D341Med (cell line): ENCODE results near the gene ADSS1.
"Not testable (repeated sequence)": the region's sequence is repeated elsewhere in the genome, so short reads cannot be mapped to it uniquely, and the experiment has no call there.

ENCODE experiments used
- DNase-seq: peaks from one replicate; pipeline ENCODE4 v3.0.0; 2012; ENCODE audit warnings: low spot score

ADSS1 gene

GRCh38 chr14:104750056-104750752 is 26.2 kb downstream of the ADSS1 start:
- no peak for DNase-seq

DNA sequence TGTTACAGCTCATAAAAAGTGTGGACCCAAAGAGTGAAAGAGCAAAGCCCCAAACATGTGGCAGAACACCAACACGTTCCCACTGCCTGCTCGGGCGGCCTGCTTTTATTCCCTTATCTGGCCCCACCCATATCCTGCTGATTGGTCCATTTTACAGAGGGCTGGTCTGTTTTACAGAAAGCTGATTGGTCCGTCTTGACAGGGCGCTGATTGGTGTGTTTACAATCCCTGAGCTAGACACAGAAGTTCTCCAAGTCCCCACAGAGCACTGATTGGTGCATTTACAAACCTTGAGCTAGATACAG is 26.7 kb downstream of the ADSS1 start:
- not testable (repeated sequence) for DNase-seq

DNA sequence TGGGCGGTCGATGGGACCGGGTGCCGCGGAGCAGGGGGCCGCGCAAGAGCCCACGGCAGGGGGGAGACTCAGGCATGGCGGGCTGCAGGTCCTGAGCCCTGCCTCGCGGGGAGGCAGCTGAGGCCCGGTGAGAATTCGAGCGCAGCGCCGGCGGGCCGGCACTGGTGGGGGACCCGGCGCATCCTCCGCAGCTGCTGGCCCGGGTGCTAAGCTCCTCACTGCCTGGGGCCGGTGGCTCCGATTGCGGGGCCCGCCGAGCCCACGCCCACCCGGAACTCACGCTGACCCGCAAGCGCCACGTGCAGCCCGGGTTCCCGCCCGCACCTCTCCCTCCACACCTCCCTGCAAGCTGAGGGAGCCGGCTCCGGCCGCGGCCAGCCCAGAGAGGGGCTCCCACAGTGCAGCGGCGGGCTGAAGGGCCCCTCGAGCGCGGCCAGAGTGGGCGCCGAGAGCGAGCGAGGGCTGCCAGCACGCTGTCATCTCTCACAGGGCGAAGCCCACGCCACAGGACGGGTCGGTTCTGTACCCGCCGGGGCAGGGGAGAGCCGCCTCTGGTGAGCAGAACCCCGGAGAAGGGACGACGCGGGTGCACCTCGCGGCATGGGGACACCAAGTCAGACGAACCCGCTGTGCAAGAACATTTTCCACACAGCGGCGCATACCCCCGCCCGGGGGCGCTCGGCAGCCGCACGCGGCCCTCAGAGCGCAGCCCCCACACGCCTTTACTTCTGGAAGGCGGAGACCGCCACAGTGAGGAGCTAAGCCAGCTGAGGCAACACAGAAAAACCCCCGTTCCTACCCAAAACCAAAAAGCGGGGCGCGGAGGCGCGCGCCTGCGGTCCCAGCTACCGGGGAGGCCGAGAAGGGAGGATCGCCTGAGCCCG is 27.8 kb downstream of the ADSS1 start:
- DNase-seq: no peak

- DNase-seq: peak; percentile 98
Observed at GRCh38 chr14:104752423-104752734, 28.4 kb downstream of the ADSS1 start.

GRCh38 chr14:104752735-104753527 is 28.9 kb downstream of the ADSS1 start, which contains the start of gene SIVA1:
TSS of gene SIVA1 (plus strand) at chr14:104753147. CDS start at chr14:104753202, 55 bp downstream.
- peak; percentile 99 for DNase-seq

DNA sequence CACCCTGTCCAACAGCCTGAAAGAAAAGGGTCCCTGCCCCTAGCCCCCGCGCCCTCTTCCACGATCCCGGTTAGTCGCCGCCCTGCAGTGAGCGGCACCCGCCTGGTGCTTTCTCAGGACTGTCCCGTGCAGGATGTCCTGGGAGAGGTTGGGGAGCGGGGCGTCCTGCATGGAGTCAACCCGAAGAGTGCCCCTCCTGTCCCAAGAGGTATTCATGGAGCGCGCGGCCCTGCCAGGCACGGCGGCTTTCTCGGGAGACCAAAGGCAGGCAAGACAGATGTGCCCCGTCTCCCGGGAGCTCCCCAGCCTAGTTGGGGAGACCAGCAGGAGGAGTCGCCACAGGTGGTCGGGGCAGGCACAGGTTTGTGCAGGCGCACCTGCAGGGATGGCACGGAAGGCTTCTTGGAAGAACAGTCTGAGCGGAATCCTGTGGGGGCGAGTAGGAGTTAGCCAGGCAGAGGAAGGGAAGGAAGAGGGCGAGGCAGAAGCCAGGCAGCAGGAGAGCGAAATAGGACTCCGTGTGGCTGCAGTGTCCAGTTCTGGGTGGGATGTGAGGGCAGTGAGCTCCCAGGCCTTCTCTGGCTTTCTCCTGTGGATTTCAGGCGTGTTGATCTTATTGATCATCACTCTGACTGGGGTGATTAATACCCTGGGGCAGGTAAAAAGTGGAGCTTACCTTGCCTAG is 29.6 kb downstream of the ADSS1 start:
- no peak for DNase-seq

DNA sequence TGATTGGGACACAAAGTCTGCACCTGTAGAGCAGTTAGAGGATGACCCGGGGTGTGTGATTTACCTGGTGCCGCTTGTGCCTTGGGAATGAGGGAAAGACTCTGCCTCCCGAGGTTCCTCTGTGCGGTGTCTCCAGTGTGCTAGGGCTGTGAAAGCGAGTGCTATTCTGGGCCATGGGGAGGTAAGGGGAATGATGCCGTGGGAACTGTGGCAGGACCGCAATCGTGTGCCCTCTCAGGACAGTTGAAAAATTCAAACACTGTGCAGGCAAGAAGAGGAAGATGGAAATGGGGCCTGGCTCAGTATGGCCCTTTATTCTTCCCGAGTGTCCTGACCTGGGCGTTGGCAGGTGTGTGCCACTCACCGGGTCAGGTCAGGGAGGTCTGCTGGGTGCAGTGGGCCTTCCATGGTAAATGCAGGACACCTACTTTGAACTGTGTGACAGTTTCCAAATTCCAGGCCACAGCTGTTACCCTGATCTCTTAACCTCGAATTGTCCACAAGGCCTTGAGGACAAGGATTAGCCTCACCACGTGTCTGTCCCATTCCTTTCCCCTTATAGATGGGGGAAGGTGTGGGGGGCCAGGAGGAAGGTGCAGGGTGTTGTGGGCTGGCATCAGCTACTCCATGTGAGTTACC is 30.3 kb downstream of the ADSS1 start:
- DNase-seq: no peak

DNA sequence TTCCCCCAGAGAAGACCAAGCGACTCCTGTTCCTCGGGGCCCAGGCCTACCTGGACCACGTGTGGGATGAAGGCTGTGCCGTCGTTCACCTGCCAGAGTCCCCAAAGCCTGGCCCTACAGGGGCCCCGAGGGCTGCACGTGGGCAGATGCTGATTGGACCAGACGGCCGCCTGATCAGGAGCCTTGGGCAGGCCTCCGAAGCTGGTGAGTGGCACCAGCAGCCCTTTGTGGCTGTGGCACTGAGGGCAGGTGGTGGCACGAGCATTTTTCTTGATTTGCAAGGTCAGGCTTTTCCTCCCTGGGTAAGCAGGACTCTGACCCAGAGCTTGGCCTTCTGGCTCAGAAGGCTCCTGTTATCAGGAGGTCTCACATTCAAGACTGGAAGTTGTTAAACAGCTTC is 31.6 kb downstream of the ADSS1 start:
- no peak for DNase-seq

GRCh38 chr14:104756477-104757237 is 32.6 kb downstream of the ADSS1 start:
- DNase-seq: no peak

- no peak for DNase-seq
Observed at GRCh38 chr14:104757238-104757585, 33.2 kb downstream of the ADSS1 start.

DNA sequence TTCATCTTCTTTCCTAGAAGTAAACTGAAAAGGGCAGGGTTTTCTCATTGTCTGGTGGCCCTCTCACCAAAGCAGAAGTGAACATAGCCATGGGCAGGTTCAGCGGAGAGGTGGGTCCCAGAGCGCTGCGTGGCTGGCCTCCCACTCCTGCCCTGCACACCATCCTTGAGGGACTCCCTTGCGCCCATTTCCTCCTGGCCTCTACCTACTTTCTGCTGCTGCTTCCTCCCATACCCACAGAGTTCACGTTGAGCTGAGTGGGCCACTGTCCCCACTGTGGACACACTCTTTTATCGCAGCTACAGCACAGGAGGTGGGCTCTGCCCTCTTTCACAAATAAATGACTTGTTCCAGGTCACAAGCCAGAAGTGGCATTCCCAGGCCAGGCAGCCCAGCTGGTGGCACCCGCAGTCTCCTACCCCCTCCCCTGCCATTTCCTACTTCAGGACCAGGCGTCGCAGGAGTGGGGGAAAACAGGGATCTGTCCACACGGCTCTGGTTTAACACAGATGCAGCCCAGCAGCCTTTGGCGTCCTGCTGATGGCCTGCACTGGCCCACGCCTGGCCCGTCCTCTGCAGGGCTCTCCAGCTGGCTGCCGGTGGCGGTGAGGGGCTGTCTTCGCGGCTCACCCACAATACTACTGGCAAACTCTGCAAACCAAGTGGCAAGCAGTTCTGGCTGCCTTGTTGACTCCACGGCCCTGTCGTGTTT is 33.8 kb downstream of the ADSS1 start:
- no peak for DNase-seq

GRCh38 chr14:104758981-104759969 is 35.2 kb downstream of the ADSS1 start:
- DNase-seq: no peak

DNA sequence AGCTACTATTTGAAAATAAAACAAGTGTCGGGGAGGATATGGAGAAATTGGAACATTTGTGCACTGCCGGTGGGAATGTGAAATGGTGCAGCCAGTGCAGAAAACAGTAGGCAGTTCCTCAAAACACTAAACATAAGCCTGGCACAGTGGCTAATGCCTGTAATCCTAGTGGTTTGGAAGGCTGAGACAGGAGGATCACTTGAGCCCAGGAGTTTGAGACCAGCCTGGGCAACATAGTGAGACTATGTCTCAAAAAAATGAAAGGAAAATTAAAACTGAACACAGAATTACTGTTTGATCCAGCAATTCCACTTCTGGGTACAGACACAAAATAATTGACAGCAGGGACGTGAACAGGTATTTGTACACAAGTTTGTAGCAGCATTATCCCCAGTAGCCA is 41.5 kb downstream of the ADSS1 start:
- no peak for DNase-seq

GRCh38 chr14:104766256-104766862 is 42.3 kb downstream of the ADSS1 start:
- no peak for DNase-seq

DNA sequence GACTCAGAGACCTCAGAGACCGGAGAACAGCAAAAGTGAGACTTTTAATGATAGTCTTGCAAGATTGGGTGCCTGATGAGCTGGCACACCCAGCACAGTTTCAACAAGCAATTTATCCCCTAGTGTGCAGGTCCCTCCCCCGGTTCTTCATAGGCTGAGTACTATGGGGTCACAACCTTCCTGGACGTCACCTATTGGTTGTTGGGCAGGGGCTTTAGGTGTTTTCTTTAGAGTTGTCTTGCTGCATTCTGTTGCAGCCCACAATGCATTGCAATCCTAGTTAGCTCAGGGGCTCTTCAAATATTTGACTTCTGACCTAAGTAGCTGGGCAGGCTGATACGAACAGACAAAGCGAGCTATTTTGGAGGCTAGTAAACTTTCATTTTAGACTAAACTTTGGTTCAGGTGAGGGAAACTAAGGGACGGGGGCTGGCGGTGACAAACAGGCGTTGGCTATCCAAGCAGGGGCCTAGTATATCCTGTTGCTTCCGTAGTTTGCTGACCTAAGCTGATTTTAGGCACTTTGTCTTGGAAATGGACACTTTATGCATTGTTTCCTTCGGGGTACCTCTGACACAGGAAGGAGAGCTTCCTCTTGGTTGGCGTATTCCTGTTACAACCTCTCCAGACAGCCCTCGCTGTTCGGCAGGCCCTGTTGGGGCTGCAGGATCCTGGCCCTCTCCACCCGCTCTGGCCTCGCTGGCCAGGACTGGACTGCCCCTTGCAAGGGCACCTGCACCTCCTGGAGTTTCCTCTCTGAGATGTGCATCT is 43.0 kb downstream of the ADSS1 start:
- no peak for DNase-seq

- DNase-seq: no peak
Observed at GRCh38 chr14:104767634-104767918, 43.5 kb downstream of the ADSS1 start.

- DNase-seq: peak; percentile 93
Observed at GRCh38 chr14:104768437-104769323, 44.7 kb downstream of the ADSS1 start.
